ENCODE data around the gene CA6.
"Not testable (repeated sequence)": the region's sequence is repeated elsewhere in the genome, so short reads cannot be mapped to it uniquely, and the experiment has no call there.

DNA sequence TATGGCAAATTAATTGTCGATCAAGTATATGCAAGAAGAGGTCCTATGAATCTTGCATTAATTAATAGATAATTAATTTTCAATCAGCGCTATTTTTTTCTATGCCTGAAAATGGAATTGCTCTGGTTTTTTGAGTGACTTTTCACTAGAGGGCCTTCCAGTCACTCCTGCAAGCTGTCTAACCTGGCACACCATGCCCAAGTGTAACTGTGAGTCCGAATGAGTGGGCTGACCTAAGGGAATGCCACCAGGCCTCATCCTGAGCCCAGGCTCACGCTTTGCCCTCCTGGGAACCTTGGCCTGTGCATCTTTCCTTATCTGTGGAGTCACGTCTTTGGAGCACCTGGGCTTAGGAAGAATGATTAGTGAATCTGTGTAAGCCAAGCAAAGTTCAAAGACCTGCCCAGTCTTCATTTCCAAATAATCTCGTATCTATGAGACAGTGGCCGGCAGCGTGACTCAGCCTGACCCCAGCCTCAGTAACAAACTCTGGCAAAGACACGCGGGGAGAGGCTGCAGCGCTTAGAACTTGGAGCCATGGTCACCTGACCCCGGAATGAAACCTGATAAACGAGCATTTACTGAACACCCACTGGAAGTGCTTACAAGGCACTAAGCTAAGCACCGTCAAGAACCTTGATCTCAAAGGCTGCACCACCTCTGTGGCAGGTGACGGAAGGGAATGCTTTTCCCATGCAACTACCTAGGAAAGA is 76.5 kb downstream of the CA6 start:
- TF ChIP-seq ZNF274 (IDR thresholded peaks at IDR 0.05; ENCODE audit: low read depth, low read length); YY1 (IDR thresholded peaks at IDR 0.05; ENCODE audit: insufficient read depth, insufficient read length): not testable (repeated sequence)
